ENCODE results near the gene NPR1.
"Not testable (repeated sequence)": the region's sequence is repeated elsewhere in the genome, so short reads cannot be mapped to it uniquely, and the experiment has no call there.

Gene NPR1

DNA sequence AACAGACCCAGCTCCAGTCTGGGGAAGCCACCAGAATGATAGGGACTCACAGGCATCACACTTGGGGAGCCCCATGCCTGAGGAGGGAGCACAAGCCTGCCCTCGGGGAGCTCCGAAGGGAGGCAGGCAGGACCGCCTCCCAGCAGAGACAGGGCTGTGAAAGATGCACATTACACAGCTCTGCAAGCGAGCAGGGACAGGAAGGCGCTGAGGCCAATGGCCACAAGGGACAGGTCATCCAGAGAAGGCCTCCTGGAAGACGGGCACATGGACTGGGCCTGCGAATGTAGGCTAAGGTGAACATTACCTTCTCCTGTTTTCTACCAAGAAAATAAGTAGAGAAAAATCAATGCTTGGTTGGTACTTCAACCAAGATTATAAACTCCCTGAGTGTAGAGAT lies 4.2 kb downstream of the NPR1 start:
- no peak for FAIRE-seq

GRCh38 chr1:153683854-153684253 lies 5.4 kb downstream of the NPR1 start:
- FAIRE-seq = no peak

DNA sequence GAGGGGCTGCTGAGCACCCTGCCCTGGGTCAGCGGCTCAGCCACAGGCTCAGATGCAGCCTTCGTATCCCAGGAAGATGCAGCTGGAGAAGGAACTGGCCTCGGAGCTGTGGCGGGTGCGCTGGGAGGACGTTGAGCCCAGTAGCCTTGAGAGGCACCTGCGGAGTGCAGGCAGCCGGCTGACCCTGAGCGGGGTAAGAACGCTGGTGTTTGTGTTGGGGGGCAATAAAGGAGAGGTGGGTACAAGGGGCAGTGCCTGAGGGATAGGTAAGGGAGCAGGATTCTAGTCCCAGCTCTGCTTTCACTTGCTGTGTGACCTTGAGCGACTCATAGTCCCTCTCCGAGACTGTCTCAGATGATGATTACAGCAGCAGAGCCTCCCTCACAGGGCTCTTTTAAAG lies 6.4 kb downstream of the NPR1 start:
- no peak for FAIRE-seq

DNA sequence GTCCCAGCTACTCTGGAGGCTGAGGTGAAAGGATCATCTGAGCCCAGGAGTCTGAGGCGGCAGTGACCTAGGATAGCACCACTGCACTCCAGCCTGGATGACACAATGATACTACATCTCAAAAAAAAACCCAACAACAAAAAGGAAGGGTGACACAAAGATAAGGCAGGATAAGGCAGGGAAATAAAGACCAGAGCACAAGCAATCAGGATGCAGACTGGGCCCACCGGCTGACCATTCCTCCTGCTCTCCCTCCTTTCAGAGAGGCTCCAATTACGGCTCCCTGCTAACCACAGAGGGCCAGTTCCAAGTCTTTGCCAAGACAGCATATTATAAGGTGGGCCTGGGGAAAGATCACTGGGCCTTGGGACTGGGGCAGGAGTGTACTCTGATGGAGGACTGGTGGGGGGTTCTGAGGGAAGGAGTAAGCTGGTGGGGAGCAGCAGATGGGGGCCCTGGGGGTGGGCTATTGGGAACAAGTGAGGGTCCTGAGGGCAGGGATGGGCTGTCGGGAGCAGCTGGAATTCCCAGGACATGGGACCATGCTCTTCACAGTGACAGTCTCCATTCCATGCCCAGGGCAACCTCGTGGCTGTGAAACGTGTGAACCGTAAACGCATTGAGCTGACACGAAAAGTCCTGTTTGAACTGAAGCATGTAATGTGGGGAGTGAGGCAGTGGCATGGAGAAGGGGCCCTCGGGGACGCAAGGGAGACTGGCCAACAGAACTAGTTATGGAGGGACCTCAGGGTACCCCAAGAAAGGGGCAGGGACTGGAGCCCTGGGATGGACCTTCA lies 7.3 kb downstream of the NPR1 start:
- no peak for FAIRE-seq

GRCh38 chr1:153687346-153688125 lies 9.0 kb downstream of the NPR1 start:
- FAIRE-seq = no peak

DNA sequence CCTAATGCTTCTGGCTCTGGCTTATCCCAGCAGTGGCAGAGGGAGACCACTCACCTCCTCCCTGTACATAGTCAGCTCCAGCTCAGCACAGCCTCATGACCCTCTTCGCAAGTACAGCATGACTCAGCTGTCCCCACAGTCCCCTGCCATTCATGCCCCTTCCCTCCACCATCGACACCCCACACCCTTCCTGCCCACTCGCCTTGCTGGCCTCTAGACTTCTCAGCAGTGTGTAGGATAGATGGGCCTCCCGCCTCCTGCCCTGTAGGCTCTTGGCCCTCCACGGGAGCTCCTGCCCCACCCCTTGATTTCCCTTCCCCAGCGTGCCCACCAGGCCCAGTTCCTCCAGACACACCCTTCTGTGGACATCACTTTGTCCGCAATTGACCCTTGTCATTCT lies 9.8 kb downstream of the NPR1 start:
- FAIRE-seq = no peak

DNA sequence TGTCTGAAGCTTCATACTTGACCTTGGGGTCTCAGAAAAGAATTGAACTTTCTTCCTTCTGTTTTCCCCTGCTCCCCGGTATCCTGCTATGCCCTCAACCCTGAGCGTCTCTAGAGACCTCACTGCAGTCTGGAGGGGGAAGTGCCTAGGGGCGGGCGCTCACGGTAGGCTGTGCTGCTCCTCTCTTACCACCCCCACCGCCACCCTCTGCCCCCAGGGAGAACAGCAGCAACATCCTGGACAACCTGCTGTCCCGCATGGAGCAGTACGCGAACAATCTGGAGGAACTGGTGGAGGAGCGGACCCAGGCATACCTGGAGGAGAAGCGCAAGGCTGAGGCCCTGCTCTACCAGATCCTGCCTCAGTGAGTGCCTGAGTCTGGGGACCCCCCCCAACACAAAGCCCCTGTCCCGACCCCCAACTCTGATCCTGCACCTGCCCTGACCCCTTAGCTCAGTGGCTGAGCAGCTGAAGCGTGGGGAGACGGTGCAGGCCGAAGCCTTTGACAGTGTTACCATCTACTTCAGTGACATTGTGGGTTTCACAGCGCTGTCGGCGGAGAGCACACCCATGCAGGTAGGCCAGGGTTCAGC lies 10.3 kb downstream of the NPR1 start:
- no peak for FAIRE-seq

DNA sequence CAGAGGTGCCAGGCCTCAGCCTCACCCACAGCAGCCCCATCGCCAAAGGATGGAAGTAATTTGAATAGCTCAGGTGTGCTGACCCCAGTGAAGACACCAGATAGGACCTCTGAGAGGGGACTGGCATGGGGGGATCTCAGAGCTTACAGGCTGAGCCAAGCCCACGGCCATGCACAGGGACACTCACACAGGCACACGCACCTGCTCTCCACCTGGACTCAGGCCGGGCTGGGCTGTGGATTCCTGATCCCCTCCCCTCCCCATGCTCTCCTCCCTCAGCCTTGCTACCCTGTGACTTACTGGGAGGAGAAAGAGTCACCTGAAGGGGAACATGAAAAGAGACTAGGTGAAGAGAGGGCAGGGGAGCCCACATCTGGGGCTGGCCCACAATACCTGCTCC lies 15.0 kb downstream of the NPR1 start:
- FAIRE-seq = no peak

DNA sequence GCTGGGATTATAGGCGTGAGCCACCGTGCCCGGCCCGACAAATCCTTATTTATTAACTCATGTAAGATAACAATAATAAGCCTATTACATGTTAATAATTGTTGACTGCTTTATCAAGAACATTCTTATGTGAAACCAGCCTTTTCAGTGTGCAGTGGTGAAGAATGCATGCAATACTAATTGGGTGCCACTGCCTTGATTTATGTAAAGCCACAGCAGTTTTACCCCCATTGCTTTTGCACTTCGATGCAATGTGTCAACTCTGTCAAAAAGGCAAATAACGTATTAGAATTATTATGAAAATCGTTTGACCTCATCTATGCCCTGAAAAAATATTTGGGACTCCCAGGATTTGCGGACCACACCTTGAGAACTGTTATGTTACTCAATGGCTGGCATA lies 18.3 kb downstream of the NPR1 start:
- no peak for FAIRE-seq

DNA sequence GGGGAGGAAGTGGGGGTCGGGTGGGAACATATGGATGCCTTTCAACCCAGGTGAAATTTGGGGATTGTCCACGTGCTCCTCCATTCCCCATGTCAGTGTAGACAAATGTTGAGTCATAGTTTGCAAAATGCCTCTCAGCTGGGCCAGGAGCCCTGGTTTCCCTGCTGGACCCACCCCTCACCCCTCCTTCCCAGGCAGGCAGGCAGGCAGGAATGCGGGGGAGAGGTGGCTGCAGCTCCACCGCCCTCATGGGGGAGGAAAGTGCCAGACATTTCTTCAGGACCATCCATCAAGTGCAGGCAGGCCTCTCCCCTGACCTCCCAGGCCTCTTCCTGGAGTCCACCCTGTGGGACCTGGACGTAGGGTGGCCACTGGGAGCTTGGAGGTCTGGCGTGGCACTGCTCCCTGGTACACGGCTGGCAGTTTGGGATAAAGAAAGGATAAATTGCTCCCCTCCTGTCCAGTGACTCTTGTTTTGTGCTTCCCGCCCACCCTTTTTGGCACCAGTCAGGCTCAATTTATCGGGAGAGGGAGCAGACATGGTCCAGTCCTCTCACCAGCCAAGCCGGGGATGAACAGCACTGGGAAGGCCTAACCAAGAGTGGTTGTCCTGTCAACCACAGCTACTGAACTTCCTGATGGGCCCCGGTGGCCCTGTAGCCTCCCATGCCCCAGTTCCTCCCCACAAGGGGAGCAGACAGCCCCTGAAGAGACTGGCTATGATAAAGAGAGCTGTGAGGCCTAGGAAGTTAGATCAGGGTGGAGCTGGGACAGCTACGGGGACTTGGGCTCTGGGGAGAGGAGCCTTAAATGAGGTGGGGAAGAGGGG lies 18.9 kb downstream of the NPR1 start:
- no peak for FAIRE-seq

DNA sequence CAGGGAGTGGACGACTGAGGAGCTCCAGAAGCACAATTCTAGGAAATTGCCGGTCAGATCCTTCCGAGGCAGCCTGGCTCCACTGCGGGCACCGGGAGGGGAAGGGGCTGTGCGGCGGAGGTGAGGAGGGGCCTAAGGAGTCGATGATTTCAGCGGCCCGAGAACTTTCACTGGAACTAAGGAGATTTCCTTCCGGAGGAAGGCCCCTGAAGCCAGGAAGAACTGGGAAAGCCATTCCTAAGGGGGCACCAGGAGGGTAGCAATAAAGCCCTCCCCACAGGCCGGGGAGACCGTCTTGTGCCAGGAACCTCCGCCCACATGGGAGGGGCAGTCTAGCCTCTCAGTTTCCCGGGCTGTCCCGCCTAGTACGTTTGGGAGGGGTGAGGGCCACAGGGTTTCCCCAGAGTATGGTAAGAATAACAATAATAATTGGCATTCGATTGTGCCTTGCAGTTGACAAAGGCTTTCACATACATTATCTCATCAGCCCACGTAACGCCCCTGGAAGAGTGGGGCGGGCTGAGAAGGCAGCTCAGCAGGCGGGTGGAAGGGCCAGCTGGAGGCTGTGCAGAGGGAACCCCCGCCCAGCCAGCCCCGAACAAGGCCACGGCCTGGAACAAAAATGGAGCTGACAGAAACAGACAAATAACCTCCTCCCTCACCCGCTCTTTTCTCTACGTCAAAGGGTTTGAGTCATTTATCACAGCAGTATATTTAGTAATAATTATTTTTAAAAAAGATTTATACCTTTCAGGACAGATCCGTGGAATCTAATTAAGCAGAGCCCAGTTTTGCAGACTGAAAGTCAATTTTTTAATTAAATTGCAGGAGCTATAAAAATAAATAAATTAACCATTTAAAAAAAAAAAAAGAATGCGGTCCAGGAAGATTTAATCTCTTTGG lies 19.8 kb downstream of the NPR1 start:
- FAIRE-seq = no peak

GRCh38 chr1:153698923-153699714 lies 20.6 kb downstream of the NPR1 start:
- FAIRE-seq = no peak

- FAIRE-seq = no peak
These were observed 21.3 kb downstream of the NPR1 start for GRCh38 chr1:153699768-153700167.

DNA sequence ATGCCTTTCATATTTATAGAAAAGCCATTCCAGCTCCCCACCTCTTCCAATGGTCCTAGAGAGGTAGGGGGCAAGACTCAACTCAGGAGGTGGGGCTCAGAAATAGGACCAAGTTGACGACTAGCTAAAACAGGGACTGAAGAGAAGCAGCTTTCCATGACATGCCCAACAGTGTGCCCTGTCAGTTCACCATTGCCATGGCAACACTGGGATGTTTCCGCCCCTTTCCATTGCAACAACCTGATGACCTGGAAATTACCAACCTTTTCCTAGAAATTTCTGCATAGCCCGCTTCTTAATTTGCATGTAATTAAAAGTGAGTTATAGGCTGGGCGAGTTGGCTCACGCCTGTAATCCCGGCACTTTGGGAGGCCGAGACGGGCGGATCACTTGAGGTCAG lies 27.0 kb downstream of the NPR1 start:
- FAIRE-seq = no peak

DNA sequence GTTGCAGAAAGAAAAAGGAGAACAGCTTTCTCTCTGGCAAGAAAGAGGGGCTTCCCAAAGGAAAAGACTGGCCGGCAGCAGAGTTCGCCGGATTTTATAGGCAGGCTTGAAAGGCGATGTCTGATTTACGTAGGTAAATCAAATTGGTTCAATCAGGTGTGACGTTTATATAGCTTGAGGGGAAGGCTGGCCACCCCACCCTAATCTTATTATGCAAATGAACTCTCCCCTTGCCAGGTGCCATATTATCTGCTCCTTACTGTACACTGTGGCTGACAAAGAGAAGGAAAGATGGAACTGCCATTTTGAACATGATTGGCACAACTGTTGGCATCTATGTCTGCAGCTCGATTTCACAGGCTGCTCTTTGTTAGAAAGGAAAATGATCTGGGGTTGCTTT lies 32.5 kb downstream of the NPR1 start:
- no peak for FAIRE-seq

DNA sequence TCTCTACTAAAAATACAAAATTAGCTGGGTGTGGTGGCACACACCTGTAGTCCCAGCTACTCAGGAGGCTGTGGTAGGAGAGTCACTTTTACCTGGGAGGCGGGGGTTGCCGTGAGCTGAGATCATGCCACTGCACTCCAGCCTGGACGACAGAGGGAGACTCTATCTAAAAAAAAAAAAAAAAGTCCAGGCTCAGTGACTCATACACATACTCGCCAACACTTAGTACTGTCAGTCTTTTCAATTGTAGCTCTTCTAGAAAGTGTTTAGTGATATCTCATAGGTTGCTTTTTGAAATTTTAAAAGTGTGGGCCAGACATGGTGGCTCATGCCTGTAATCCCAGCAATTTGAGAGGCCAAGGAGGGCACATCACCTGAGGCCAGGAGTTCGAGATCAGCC lies 37.7 kb downstream of the NPR1 start:
- not testable (repeated sequence) for FAIRE-seq

- no peak for FAIRE-seq
These were observed 38.8 kb downstream of the NPR1 start for GRCh38 chr1:153717330-153717729.

GRCh38 chr1:153723687-153724086 lies 45.2 kb downstream of the NPR1 start:
- FAIRE-seq = no peak

DNA sequence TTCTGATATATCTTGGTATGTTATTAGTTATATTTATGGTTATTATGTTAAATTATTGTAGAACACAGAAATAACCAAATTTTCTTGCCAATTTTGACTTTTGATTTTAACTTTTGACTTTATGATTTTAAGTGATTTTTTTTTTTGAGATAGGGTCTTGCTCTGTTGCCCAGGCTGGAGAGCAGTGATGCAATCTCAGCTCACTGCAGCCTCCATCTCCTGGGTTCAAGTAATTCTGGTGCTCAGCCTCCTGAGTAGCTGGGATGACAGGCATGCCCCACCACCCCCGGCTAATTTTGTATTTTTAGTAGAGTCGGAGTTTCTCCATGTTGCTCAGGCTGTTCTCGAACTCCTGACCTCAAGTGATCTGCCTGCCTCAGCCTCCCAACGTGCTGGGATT lies 46.1 kb downstream of the NPR1 start:
- FAIRE-seq = not testable (repeated sequence)

DNA sequence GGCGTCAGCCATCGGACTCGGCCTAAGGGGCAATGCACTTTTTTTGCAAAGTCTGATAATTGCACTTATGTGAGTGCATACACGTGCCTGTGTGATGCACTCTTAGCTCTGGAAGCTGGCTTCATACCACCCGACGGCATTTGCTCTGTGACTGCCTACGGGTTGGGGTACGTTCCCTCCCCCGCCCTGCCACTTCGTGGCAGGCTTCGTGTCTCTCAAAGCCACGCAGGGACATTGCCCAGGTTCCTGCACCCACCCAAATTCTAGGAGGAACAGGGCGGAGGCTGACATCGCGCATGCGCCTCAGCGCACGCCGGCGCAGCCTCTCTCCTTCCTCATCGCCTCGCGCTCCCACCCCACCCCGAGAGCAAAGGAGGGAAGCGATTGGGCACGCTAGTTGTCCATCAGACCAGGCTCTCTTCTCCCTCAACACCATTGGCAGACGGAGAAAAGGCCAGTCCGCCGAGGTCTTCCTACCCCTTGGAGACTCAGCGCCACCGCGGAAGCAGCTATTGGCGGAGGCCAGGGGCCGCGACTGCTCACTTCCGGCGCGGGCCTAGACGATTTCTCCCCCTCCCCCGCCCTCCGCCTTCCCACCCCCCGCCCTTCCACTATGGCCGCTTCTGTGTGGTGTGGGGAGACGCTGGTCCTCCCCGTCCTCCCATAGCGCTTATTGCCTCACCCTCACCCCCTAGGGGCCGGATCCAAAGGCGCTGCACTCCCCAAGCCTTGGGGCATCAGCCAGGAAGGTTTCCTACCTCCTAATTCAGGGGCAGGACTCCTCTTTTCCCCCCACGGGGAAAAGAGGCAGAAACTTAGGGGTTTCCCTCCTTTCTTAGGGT lies 49.2 kb downstream of the NPR1 start, which contains the start of gene INTS3:
INTS3 (plus strand) TSS at position 588 of the 842 bp plus-strand sequence. CDS start 585 bp downstream, outside the sequence.
- FAIRE-seq = peak; percentile 95
